GM12801 (cell line): ENCODE measurements around the gene GATA6.

Experiments used
- CTCF ChIP-seq: IDR thresholded peaks from one replicate; pipeline ENCODE4 v1.5.1; 2011; ENCODE audit warnings: control low read depth; ENCODE audit not compliant: insufficient read length; ENCODE audit errors: extremely low read depth

The GATA6 gene

GRCh38 chr18:22185771-22186386 is 16.5 kb downstream of the GATA6 start:
- TF ChIP-seq CTCF = no peak

GRCh38 chr18:22186484-22186971 is 17.1 kb downstream of the GATA6 start:
- TF ChIP-seq CTCF = no peak

GRCh38 chr18:22188559-22189267 is 19.3 kb downstream of the GATA6 start:
- TF ChIP-seq CTCF = no peak

GRCh38 chr18:22189449-22190166 is 20.2 kb downstream of the GATA6 start:
- TF ChIP-seq CTCF = no peak

GRCh38 chr18:22191346-22191695 is 21.9 kb downstream of the GATA6 start:
- no peak for TF ChIP-seq CTCF

- TF ChIP-seq CTCF = no peak
These were observed 22.5 kb downstream of the GATA6 start for GRCh38 chr18:22191923-22192322.

- no peak for TF ChIP-seq CTCF
These were observed 24.1 kb downstream of the GATA6 start for GRCh38 chr18:22193466-22193865.
